Measurements from ENCODE around the gene SLC6A18. TPM values are rescaled to one million over a fixed set of nuclear protein-coding genes. Genes with fewer than 3 reads are reported as not detected.

SLC6A18 gene
- total and polyA plus RNA-seq, 2 of the 13 experiments (the other 11 are each of a cell fraction or from before 2014, with no cell fraction given), result not detected

DNA sequence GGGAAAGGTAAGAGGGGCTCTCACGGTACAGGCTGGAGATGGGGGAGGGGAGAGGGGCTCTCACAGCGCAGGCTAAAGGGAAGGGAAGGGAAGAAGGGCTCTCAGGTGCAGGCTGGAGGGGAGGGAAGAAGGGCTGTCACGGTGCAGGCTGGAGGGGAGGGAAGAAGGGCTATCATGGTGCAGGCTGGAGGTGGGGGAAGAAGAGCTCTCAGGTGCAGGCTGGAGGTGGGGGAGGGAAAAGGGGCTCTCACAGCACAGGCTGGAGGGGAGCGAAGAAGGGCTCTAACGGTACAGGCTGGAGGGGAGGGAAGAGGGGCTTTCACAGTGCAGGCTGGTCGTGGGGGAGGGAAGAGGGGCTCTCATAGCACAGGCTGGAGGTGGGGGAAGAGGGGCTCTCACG, 4.6 kb downstream of the SLC6A18 start:
- ChIA-PET CTCF (ENCODE audit: low intra/inter-chr PET ratio, low total read pairs) (no interaction called here), POLR2A (no interaction called here)
- no peak for TF ChIP-seq ZNF225 (CRISPR knock-in tag; IDR thresholded peaks at IDR 0.05)
- TF ChIP-seq JDP2 (CRISPR knock-in tag; IDR thresholded peaks at IDR 0.05; ENCODE audit: borderline replicate concordance), result no peak
- TF ChIP-seq, protein P1, sequence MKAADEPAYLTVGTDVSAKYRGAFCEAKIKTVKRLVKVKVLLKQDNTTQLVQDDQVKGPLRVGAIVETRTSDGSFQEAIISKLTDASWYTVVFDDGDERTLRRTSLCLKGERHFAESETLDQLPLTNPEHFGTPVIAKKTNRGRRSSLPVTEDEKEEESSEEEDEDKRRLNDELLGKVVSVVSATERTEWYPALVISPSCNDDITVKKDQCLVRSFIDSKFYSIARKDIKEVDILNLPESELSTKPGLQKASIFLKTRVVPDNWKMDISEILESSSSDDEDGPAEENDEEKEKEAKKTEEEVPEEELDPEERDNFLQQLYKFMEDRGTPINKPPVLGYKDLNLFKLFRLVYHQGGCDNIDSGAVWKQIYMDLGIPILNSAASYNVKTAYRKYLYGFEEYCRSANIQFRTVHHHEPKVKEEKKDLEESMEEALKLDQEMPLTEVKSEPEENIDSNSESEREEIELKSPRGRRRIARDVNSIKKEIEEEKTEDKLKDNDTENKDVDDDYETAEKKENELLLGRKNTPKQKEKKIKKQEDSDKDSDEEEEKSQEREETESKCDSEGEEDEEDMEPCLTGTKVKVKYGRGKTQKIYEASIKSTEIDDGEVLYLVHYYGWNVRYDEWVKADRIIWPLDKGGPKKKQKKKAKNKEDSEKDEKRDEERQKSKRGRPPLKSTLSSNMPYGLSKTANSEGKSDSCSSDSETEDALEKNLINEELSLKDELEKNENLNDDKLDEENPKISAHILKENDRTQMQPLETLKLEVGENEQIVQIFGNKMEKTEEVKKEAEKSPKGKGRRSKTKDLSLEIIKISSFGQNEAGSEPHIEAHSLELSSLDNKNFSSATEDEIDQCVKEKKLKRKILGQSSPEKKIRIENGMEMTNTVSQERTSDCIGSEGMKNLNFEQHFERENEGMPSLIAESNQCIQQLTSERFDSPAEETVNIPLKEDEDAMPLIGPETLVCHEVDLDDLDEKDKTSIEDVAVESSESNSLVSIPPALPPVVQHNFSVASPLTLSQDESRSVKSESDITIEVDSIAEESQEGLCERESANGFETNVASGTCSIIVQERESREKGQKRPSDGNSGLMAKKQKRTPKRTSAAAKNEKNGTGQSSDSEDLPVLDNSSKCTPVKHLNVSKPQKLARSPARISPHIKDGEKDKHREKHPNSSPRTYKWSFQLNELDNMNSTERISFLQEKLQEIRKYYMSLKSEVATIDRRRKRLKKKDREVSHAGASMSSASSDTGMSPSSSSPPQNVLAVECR (CRISPR knock-in tag; IDR thresholded peaks at IDR 0.05; ENCODE audit: borderline replicate concordance), result no peak
- TF ChIP-seq GABPA (IDR thresholded peaks at IDR 0.05; ENCODE audit: low read depth, low read length), result no peak
- TF ChIP-seq GABPA (CRISPR knock-in tag; IDR thresholded peaks at IDR 0.05; ENCODE audit: low read depth), result no peak
- no peak for TF ChIP-seq SATB2 (CRISPR knock-in tag; IDR thresholded peaks at IDR 0.05)
- no peak for TF ChIP-seq ZBTB38 (CRISPR knock-in tag; IDR thresholded peaks at IDR 0.05)
- TF ChIP-seq MYNN (CRISPR knock-in tag; IDR thresholded peaks at IDR 0.05; ENCODE audit: low read depth), result no peak
- no peak for TF ChIP-seq FOXO1 (CRISPR knock-in tag; IDR thresholded peaks at IDR 0.05)
- no peak for TF ChIP-seq TRIM24 (CRISPR knock-in tag; IDR thresholded peaks at IDR 0.05)
- no peak overlapping the region for H3K9ac ChIP-seq (ENCODE audit: insufficient read depth, low read depth, low read length)
- in situ Hi-C loops (cut with HindIII; ENCODE audit: extremely low pct_ligation_motif_present, low pct_unique_long_range_greater_than_20kb) (no loop called here), intact Hi-C loops (cut with micrococcal nuclease; ENCODE audit: unreplicated experiment) (no loop called here)
- H3K4me3 ChIP-seq (replicated peaks in 1 of 3; ENCODE audit: insufficient read depth in 1 of 3, low read depth in 2 of 3, low read length in 3 of 3), result no peak overlapping the region
- no peak overlapping the region for H2AFZ ChIP-seq (ENCODE audit: low read length)
- DNase-seq (ENCODE audit: low spot score) (no peak), FAIRE-seq (no peak), ATAC-seq (no peak)
- no peaks in the 10 kb centered on the region for H3K79me2 ChIP-seq (ENCODE audit: insufficient read depth, low read length)
- H3K36me3 ChIP-seq (replicated peaks in 1 of 2; ENCODE audit: control insufficient read depth in 1 of 2, insufficient read depth in 2 of 2, low read length in 2 of 2), result no peaks in the 10 kb centered on the region
- BruUV-seq (replicated peaks), result no TSS peak
- no peaks in the 10 kb centered on the region for H3K9me3 ChIP-seq (ENCODE audit: low read length)
- peaks cover 20 to 87% of the 10 kb centered on the region in 2 experiments for H3K27me3 ChIP-seq (ENCODE audit: control insufficient read depth in 1 of 2, insufficient read depth in 2 of 2, low read length in 2 of 2)
- H3K27ac ChIP-seq (ENCODE audit: extremely low read length, insufficient read depth, low read length), result no peak overlapping the region
- no peak overlapping the region for H3K4me2 ChIP-seq (ENCODE audit: low read depth, low read length)
- no peaks in the 10 kb centered on the region for H3K4me1 ChIP-seq (ENCODE audit: insufficient read depth, low read length)
- no peaks in the 10 kb centered on the region for H4K20me1 ChIP-seq (ENCODE audit: insufficient read depth, low read length)
- 25% methylated on average over 7 of the region's 7 CpGs for WGBS (ENCODE audit: low lambda C conversion rate)

All from HepG2 (cell line).